Hematopoietic multipotent progenitor cell treated with erythropoietin and hydrocortisone succinate and interleukin-3 and kit ligand, for 17 days (in vitro differentiated cells): Measurements from ENCODE around the gene SYT14.

Source experiments
- DNase-seq: peaks from one replicate; pipeline ENCODE4 v3.0.0-alpha.2; 2015; ENCODE audit warnings: low spot score

Gene SYT14

DNA sequence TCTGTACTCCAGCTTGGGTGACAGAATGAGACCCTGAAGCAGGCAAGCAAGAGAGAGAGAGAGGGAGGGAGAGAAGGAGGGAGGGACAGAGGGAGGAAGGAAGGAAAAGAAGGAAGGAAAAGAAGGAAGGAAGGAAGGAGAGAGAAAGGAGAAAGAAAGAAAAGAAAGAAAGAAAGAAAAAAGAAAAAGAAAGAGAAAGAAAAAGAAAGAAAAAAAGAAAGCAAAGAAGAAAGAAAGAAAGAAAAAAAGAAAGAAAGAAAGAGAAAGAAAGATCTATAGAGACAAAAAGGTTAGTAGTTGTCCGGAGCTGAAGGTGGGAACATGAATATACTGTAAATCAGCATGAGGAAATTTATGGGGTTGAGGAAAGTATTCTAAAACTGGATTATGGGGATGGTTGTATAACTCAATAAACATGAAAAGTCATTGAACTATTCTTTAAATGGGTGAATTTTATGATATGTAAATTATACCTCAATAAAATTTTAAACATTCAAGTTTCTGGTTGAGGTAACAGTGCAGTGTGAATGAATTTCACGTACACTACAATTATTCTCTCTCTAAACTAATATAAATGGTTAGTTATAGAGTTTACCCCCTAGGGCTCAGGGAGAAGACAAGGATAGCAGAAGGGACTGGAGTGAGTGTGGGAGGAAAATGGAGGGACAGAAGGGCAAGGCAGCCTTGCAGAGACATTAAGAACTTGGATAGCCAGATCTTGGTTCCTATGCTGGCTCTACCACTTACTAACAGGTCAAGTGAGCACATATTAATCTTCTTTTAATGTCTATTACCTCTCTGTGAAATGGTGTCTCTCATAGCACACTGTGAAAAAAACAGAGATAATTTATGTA is 269.8 kb downstream of the SYT14 start:
- DNase-seq = no peak

DNA sequence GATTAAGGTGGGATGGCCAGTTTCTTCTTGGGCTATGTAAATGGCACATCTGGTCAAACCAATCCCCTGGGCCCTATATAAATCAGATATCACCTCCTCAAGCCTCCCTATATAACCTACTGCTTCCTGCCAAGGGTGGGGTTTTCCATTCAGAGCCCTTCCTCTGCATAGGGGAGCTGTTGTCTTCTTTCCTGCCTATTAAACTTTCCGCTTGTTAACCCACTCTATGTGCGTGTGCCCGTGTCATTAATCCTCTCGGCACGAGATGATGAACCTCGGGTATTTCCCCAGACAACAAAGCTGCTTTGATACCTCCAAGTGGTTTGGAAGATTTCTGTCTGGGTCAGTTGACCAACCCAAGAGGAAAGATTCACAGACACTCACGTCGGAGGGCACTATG is 275.3 kb downstream of the SYT14 start:
- no peak for DNase-seq

DNA sequence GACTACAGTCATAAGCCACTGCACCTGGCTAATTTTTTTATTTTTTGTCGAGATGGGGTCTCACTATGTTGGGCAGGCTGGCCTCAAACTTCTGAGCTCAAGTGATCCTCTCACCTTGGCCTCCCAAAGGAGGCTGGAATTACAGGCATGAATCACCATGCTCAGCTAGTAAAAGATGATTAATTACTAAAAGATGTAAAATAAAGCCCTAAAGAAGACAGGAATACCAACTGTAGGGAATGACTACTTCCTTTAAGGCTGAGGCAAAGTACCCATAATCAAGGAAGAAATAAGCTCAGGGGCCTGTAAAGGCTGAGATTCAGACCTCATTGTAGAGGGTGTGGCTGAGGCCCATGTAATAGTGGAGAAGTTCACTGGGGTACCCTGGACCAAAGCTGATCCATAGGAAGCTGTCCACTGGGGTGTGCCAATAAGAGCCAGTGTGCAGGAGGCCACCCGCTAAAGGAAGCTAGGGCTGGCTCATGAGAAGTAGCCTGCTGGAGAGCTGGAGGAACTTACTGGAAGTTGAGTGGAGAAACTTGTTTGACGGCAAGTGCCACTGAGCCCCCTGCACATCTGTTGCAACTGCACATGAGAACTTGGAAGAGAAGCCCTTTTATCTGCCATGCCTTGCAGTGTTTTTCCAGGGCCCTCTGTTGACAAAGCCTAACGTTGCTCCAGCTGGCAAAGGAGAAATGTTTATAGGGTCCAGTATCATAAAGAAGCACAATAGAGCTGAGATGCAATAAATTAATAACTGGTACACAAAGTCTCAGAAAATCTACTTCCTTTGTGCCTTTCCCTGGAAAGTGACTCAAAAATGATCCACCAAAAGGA is 276.8 kb downstream of the SYT14 start:
- no peak for DNase-seq

DNA sequence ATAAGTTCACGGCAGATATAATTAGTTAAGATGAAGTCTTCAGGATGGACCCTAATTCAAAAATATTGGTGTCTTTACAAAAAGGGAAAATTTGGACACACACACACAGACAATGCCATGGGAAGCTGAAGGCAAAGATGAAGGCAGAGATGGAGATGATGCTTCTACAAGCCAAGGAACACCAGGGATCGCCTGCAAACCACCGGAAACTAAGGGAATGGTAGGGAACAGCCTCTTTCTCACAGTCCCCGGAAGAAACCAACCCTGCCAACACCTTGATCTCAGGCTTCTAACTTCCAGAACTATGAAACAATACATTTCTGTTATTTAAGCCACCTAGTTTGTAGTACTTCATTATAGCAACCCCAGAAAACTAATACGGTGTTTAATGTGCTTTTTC is 279.5 kb downstream of the SYT14 start:
- DNase-seq = no peak

DNA sequence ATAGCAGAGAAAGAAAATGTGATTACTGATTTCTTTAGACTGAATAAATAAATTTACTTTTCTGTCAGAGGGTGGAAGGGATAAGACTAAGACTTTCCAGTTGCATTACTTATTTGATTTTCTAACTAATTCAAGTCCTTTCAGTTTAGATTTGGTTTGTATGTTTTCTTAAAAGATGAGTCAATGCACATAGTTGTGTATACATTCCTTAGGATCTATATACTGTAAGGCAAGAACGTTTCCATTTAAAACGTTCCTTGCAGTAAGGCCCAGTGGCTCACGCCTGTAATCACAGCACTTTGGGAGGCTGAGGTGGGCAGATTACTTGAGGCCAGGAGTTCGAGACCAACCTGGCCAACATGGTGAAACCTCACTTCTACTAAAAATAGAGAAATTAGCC is 280.0 kb downstream of the SYT14 start:
- DNase-seq = no peak
